OCI-M1 (cell line): Measurements from ENCODE around the gene SLC35A5.
A peak's percentile ranks its signal among the peaks of the same experiment; 100 is the strongest.

Experiments
- DNase-seq: peaks from one replicate; lab custom pipeline; 2025; lab: John Stamatoyannopoulos, UW

The SLC35A5 gene

DNA sequence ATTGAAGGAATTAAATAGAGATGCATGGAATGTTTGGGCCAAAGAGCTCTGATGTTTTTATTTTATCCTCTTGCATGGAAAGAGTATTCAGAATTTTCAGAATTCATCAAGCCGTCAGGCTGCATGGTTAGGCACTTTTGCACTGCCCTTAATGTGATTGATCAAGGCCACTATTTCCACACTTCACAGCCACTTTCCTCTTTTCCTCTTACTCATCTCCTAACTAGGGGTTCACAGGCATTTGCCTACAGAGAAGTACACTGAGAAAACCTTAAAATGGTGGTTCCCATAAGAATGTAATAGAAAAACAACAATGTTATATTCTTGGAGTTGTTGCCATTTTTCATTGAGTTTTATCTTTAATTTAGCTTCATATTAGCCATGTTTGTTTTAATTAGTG lies 10.9 kb downstream of the SLC35A5 start:
- no peak for DNase-seq

DNA sequence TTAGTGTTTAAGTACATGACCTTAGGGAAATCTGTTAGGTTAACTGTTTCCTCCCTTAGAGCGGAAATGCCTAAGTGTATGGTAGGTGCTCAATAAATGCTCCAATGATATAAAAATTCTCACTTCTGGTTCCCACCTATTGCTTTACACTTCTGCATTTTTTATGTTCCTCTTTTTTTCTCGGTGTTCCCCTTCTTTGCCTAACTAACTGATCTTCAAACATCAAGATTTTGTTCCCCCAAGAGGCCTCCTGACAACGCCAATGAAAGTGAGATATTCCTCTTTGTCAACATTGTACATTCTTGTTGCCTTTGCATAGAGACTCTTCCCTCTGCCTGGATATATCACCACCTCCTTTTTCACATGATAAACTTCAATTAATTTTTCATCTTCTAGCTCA lies 17.4 kb downstream of the SLC35A5 start:
- peak; percentile 36 for DNase-seq

DNA sequence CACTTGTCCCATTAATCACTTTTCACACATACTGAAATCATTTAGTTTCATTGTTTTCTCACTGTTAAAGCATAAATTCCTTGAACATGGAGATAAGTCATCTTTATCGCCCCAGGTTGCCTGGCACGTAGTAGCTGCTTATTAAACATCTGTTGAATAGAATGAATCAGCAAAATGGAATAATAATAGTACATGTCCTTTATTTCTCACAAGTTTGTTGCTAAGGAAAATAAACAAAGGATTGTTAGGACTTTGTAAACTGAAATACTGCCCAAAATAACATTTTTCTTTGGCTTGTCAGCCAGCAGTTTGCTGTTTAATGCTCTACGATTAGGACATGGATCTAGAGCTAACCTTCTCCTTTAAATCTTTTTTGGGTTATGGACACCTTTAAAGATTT lies 17.9 kb downstream of the SLC35A5 start:
- no peak for DNase-seq

DNA sequence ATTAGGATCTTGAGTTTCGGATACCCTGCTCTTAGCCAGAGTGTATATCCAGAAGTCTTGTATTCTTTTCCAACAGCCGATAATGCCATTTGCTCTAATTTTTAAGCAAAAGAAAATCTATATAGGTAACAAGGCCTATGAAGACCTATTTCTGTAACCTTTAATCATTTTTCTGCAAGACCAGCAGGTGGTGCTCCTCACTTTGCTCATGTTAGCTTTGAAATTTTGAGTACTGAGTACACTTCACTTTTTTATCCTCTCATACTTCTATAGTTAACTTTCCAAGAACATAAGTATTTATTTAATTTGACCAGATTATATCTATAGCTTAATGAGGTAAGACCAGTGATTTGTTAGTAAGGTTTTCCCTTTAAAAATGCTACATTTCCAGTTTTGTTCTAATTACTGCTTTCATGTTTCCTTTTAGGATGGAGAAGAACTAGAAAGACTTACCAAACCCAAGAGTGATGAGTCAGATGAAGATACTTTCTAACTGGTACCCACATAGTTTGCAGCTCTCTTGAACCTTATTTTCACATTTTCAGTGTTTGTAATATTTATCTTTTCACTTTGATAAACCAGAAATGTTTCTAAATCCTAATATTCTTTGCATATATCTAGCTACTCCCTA lies 20.5 kb downstream of the SLC35A5 start:
- peak; percentile 56 for DNase-seq

DNA sequence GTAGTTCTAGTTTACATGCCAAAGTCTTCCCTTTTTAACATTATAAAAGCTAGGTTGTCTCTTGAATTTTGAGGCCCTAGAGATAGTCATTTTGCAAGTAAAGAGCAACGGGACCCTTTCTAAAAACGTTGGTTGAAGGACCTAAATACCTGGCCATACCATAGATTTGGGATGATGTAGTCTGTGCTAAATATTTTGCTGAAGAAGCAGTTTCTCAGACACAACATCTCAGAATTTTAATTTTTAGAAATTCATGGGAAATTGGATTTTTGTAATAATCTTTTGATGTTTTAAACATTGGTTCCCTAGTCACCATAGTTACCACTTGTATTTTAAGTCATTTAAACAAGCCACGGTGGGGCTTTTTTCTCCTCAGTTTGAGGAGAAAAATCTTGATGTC lies 21.3 kb downstream of the SLC35A5 start:
- no peak for DNase-seq

DNA sequence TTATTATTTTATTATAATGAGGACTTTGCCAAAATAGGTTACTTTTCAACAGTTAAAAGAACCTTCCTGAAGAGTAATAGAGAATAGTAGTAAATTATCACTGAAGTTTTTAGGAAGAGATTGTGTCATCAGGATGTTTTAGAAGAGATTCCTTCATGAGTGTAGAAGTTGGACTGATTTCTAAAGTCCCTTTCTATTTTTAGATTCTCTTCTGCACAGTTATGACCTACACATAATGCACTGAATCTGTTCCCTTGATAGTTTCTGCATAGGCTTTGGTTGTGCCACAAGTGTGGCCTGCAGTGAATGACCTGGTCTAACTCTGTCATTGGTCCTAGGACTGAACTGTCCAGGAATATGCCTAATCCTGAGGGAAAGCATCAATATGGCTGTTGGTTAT lies 23.9 kb downstream of the SLC35A5 start:
- DNase-seq = no peak

DNA sequence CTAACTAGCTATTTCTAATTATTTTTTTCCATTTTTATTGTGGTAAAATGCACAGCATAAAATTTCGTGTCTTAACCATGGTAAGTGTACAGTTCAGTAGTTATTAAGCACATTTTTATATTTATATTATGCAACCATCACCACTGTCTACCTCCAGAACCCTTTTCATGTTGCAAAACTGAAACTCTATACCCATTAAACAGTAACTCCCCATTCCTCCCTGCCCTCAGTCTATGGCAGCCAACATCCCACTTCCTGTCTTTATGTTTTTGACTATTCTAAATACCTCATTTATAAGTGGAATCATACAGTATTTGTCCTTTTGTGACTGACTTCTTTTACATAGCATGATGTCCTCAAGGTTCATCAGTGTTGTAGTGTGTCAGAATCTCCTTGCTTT lies 25.5 kb downstream of the SLC35A5 start:
- DNase-seq = no peak

DNA sequence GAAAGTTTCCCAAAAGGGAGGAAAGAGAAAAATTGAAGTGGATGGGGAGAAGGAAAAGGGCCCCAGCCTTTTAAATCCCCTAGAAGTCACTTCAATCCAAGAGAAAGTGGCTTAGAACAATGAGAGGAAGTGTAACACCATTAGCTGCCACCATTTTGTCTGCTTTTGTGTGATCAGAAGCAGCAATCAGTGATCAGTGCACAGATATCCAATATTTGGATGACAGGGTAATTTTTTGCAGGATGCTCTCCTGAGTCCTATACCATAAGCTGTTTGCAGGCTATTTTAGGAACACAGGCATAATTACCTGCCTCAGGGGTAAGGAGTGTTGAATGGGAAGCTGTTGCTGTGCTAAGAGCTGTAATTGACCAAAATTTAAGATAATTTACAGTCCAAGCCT lies 31.4 kb downstream of the SLC35A5 start:
- no peak for DNase-seq

DNA sequence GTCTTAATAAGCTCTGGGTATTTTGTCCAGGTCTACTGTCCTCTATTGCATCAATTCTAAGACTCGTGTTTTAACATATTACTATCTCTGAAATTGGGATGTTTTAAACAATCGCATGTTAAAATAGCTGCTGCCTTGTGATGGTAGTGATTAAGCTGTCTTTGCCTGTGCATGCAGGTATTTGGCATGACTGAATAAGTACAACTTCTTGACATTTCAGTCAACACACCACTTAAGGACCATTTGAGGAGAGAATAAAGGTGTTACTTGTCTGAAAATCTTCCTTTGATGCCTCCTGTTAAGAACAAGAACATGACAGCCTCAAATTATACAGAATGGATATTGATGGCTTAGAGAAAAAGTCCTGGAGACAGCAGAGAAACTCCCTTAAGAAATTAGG lies 33.0 kb downstream of the SLC35A5 start:
- DNase-seq = no peak

DNA sequence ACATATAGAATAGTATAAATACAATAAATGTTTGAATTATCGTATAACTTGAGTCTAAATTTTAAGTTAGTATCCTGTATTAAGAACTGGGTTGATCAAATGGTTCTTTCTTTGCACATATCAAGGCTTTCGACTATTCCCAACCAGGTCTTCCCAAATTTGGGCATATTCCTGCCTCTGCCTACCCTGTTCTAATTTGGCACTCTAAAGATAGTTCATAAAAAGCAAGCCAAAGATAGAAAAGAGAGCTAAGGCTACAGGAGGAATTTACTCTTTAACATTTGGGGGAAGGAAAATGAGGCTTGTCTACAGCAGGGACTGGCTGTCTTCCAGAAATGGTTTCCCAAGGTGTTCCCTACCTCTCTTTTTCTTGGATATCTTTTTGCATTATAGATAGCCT lies 36.1 kb downstream of the SLC35A5 start:
- DNase-seq = no peak

DNA sequence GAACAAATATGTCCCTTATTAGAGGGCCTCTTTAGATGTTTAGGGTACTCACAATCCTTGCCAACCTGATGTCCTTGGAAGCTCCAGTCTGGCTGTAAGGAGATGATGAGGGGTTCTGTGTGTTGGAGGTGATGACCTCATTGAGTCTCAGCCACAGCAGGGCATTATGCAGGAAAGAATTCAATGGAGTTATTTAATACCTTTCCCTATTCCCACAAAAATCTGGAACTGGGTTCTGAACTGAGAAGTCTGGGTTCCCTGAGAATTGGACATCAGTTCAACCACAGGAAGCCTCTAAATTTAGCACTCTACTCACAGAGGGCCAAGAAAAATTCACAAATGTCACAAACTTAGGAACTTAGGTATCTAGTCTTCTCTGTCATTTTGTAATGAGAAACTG lies 36.9 kb downstream of the SLC35A5 start:
- DNase-seq = no peak

DNA sequence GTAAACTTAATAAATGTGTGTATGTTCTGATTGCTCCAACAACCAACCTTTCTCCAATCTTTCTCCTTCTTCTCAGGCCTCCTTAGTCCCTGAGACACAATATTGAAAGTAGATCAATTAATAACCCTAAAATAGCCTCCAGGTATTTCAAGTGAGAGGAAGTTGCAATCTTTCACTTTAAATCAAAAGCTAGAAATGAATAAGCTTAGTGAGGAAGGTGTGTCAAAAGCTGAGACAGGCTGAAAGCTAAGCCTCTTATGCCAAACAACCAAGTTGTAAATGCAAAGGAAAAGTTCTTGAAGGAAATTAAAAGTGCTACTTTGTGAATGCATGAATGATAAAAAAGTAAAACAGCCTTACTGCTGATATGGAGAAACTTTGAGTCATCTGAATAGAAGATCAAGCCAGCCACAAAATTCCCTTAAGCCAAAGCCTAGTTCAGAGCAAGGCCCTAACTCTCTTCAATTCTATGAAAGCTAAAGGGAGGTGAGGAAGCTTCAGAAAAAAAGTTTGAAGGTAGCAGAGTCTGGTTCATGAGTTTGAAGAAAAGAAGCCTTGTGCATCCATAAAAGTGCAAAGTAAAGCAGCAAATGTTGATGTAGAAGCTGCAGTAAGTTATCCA lies 40.5 kb downstream of the SLC35A5 start:
- DNase-seq = no peak

DNA sequence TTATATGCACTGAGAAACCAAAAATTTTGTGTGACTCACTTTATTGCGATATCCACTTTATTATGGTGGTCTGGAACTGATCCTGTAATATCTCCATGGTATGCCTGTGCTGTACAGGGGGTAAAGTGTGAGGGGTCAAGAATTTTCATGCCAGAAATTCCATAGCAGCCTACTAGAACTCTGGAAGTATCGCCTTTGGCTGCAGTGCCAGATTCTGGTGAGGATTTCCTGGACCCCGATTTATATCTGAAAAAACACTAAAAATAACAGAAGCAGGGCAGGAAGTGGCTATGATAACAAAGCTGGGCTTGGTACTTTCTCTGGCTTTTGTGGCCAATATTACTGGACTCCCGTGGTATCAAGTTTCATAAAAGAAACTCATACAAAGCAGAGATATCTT lies 42.7 kb downstream of the SLC35A5 start:
- peak; percentile 54 for DNase-seq

DNA sequence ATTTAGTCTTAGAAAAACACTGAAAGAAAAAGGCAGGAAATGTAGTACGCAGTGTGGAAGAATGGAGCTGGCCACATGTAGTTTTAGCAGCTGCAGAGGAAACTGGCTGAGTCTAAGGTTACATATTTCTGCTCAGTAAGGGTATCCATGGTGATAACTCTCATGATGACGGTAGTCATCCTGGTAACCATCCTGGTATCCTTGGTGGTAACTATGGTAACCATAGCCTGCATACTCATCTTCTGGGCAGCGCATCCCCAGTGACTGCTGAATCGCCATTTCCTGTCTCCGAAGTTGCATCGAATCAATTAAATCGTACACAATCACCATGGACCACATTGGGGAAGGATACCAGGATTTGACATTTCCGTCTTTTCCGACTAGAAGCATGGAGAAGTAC lies 43.4 kb downstream of the SLC35A5 start:
- DNase-seq = no peak

DNA sequence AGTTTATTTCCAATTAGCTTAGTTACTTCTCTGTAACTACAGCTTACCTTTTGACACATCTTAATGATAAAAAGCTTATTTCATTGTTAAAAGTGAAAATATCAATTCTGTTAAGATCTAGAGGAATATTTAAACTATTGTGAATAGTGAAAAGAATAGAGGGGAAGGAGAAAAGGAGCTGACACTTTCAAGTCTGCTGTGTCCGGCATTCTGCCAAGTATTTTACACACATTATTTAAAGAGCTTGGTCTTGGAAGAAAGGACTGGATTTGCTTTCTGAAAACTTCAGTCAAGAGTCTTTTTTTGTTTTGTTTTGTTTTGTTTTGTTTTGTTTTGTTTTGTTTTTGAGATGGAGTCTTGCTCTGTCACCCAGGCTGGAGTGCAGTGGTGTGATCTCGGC lies 44.3 kb downstream of the SLC35A5 start:
- DNase-seq = no peak

DNA sequence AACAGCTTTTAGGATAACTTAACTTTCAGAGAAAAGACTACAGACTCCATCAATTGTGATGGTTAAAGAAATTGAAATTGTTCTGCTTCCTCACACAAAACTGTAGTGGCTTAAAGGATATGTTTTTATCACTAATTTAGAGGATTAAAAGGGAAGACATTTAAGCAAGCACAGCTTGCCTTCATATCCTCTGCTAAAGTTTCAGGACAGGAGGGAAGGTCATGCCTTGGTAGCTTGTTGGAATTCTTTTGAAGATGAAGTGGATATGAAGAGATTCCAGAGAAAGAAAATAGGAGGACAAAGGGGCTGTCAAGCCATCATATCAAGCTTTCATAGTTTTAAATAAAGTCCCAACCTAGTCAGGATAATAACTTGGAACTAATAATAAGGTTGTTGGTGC lies 46.0 kb downstream of the SLC35A5 start:
- no peak for DNase-seq

DNA sequence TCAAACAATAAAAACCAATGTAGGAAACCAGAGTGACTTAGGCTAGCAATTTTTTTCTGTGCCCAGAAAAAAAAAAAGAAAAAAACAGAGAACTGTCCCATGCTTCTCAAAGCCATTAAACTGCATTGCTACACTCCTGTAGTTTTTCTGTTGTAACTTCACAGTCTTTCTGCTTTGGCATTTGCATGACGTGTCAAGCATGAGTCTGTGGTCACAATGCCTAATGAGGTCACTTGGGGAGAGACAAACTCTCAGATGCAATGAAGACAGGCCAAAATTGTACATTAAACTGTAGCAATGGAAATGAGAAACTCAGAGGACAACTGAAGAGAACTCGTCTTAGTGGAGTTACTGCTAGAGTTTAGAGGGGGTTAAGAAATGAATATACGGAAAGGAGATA lies 48.3 kb downstream of the SLC35A5 start:
- peak; percentile 55 for DNase-seq

DNA sequence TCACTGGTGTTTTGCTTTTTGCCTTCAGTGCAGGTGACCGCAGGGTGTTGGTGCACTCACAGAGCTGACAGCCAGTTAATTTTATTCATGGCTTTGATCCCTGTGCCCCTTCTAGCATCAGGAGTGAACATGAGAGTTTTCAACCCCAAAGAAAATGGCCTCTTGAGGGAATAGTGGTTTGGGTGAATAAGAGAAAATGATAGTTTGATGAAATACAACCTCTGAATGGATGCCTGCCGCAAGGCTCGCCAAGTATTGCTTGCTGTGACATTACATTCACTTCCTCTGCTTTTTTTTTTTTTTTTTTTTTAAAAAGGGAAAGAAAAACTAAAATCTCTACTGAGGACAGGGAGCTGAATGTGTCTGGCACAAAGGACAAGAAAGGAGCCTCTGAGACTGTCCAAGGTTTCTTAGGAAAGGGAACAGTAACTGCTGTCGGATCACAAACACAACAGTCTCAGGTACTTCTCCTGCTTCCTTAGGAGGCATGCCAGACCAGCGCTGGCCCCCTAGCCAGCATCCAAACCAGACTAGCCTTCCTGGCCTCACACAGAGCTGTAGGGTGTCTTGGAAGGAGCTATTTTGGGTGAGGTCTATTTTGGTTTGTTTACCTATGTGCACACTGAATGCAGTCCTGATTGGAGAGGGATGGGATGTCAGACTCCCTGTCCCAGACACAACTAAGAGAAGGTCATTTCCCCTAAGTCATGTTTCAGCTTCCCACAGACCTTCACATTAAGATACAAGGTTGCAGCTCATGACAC lies 50.1 kb downstream of the SLC35A5 start:
- DNase-seq = no peak

DNA sequence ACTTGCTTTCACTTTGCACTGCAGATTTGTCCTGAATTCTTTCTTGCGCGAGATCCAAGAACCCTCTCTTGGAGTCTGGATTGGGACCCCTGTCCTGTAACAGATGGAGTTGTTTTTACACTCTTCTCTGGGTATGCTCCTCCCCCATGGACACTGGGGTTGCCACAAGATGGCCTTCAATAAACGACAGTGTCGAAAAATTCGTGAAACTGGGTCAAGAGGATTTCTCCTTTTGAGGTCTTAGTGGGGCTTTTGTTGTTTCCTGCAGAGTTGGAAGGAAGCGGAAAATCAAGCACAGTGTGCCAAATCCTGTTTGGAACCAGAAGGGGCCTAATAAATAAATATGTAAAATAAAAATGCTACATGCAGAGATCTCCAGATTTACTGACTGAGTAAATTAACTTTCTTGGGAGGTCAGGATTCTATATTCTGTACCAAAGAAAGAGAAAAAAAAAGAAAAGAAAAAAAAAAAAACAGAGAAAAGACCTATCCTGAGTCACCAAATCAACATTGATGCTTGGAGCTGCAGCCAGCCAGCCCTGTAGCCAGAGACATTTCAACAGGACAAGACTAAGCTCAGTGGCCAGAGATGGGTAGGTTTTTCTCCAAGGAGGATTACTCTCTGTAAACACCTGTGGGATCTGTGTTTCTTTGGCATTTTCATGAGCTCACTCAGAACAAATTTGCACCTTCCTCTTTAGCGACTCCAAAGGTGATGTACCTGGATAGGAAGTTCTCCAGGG lies 54.3 kb downstream of the SLC35A5 start:
- no peak for DNase-seq

DNA sequence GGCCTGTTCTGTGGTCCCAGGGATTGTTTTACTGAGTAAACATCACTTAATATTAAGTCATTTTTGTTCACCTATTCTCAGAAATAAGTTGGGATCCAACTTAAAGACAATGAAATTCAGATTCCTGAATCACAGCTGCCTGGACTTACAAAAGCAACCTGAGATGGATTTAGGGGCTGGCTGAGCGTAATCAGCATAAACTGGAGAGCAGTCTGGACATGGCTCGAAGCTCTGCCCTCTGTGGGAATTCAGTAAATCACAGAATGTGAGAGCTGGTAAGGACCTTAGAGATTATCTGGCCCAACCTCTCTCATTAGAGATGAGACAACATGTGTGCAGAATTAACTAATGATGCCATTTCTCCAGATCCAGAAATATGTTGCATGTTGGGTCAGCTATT lies 55.4 kb downstream of the SLC35A5 start:
- no peak for DNase-seq

DNA sequence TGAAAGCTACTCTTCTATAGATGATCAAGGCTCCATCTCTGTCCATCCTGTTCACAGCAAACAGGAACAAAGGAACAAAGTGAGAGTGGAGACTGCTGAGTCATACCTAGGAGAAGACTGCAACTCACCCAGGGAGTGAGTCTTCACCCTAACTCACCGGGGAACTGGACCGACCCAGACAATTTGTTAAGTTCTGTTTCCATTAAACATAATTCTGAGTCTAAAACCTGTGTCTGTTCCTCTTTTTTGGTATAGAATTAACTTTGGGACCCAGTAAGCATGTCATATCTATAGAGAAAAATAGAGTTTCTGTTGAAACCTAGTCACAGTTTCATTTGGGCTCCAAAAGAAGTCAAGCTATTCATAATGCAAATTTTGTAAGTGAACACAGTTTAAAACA lies 57.5 kb downstream of the SLC35A5 start:
- DNase-seq = peak; percentile 21

DNA sequence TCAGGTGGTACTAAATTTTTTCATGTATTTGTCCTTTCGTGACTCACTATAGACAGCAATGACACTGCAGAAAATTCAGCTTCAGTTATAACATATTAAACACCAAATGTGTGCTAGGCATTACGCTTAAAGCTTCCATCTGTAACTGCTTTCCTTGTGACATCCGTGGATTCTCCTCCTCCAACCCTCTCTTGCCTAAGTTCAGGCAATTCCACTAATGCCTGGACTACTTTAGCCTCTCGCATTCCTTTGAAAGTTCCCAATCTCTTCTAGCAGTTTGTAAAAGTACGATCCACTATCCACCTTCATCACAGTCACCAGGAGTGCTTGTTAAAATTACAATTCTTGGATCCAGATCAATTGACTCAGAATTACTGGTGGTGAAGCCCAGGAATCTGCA lies 61.4 kb downstream of the SLC35A5 start:
- DNase-seq = no peak

DNA sequence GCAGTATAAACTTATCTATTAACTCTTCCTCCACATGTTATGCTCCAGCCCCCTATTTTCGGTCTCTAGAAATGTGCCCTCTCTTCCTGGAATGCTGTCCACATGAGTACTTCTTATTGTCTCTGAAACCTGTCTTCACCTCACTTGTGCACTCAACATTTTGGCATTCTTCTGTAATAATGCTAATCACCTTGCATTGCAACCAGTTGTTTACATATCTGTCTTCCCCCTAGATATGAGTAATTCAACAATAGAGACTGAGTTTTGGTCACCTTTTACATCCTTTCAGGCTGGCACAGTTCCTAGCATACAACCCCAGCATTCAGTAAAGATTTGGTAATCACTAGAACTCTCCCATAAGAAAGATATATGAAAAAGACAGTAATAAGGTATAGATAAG lies 61.9 kb downstream of the SLC35A5 start:
- no peak for DNase-seq
